Fibroblast of villous mesenchyme (primary cell): ENCODE data around the gene WDR88. TPM values are rescaled to one million over a fixed set of nuclear protein-coding genes. Genes with fewer than 3 reads are reported as not detected.
"Not testable (repeated sequence)": the region's sequence is repeated elsewhere in the genome, so short reads cannot be mapped to it uniquely, and the experiment has no call there.

ENCODE experiments used
- DNase-seq: peaks from one replicate; pipeline ENCODE4 v3.0.0-alpha.2; 2010; ENCODE audit warnings: low read depth
- H3K4me3 ChIP-seq: 2 replicates; pipeline ENCODE4 v1.5.1; 2011; ENCODE audit warnings: low read depth, mild to moderate bottlenecking, low read length
- CTCF ChIP-seq: IDR thresholded peaks from 2 replicates; pipeline ENCODE4 v1.5.1; 2012; ENCODE audit warnings: low read depth, mild to moderate bottlenecking, low read length; ENCODE audit not compliant: insufficient read depth
- total RNA-seq: library from RNA; depleted of rRNA; stranded (reverse); fragments of >200 nt; gene quantifications from 2 replicates; pipeline ENCODE4 v1.2.3, GENCODE V29; 2012

WDR88 gene
- total RNA-seq, 1 donor = not detected

DNA sequence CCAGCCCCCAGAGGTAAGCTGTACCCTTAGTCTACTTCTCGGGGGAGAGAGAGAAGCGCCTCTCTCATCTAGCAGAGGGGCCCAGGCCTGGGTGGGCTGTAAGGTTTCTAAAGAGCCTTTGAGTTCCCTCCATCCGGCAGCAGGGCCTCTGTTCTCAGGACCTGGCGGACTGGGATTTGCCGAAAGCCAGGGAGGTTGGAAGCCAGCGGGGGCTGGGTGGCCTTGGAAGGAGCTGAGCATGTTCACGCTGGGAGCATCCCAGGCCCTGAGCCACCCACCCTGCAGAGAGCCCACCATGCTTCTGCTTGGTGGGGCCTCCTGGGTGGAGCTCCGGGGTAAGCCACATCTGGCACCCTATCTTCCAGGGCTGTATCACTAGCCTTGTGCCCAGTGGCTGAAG, 86.0 kb downstream of the WDR88 start:
- no peak for TF ChIP-seq CTCF
- DNase-seq = no peak
- no peak overlapping the region for H3K4me3 ChIP-seq

- no peak for DNase-seq
- TF ChIP-seq CTCF = peak; percentile 29
- H3K4me3 ChIP-seq = no peak overlapping the region
These were observed 87.4 kb downstream of the WDR88 start for GRCh38 chr19:33219261-33219815.

GRCh38 chr19:33220115-33220514, 88.2 kb downstream of the WDR88 start:
- H3K4me3 ChIP-seq = no peak overlapping the region
- TF ChIP-seq CTCF = no peak
- DNase-seq = no peak

DNA sequence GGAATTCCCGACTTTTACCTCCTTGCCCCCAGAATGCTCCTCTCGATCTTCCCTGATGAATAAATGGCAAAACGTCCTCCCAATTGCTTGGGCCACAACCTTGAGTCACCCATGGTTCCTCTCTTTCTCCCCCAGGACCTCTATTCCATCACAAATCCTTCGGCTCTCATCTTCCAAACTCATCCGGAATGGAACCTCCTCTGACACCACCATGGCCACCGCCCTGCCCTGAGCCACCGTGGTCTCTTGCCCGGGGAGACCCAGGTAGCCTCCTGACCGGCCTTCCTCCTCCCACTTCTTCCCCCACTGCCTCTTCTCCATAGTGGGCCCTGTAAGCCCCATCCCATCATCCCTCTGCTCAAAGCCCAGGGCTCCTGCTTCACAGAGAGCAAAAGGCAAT, 88.8 kb downstream of the WDR88 start:
- H3K4me3 ChIP-seq = no peak overlapping the region
- no peak for DNase-seq
- no peak for TF ChIP-seq CTCF

DNA sequence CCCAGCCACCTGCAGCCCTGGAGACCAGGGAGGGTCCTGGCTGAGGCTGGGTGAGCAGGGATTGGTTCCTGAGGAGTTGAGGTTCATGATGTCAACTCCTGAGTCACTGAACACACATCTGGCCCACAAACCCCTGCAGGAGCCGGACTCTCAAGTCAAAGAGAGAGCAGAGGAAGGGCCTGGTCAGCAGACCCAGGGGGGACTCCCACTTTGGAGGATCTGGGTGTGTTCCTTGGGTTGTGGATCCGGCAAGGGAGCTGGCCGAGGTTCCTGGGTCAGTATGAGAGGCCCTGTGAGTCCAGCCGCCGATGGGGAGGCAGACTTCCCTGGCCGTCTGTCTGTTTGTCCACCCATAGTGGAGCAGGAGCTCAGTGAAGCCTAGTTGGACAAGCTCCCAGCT, 89.7 kb downstream of the WDR88 start:
- no peak overlapping the region for H3K4me3 ChIP-seq
- no peak for DNase-seq
- no peak for TF ChIP-seq CTCF

DNA sequence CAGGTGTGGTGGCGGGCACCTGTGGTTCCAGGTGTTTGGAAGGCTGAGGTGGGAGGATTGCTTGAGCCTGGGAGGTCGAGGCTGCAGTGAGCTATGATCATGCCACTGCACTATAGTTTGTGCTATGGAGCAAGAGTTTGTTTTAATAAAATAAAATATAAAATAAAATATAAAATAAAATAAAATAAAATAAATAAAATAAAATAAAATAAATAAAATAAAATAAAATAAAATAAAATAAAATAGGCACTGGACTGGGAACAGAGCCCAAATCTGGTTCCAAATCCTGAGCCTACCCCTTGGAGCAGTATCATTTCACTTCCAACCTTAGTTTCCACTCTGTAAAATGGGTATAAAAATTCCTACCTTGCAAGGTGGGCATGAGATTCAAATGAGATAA, 90.3 kb downstream of the WDR88 start:
- not testable (repeated sequence) for DNase-seq, H3K4me3 ChIP-seq

DNA sequence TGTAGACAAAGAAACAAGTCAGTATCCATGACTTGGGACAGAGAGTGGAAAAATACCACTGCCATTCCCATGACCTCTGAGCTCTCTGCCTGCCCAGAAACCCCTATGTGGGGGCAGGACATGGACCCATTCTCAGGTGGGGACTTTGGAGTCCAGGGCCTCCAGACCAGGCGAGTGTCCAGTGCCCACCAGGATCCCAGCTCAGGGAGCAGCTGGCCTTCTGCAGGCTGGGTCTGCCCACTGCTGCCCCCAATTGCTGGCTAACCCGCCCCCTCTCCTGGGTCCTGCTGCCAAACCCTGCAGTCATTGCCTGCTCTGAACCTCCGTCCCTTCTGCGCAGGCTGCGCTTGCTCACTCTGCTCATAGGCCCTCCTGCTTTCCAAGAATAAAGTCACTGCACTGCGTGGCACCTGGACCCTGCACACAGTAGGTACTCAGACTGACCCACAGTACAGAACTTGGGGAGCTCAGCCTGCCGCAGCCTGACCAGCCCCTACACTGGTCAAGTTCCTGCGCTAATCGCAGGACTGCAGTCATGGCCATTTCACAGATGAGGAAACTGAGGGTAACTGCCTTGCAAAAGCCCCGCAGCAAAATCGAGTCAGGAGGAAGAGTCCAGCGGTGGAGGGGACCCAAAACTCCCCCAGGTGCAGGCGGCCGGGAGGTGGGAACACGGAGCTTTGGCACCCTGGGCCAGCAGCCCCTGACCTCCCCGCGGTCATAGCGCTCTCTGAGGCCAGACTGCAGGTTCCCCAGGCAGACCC, 93.0 kb downstream of the WDR88 start:
- H3K4me3 ChIP-seq = peak overlapping the region; percentile 15
- no peak for TF ChIP-seq CTCF
- DNase-seq = no peak

Other genes with a start within 250 kb of the WDR88 start
- gene CEP89, start 160.2 kb upstream of the WDR88 start, total RNA-seq = 15.8 and 18.1 TPM in 2 replicates
- 0.86 and 1.6 TPM in 2 replicates for gene FAAP24, start 159.9 kb upstream of the WDR88 start, total RNA-seq
- gene RHPN2, start 67.2 kb upstream of the WDR88 start, total RNA-seq = 2.6 TPM in 2 replicates
- 7.8 and 8.1 TPM in 2 replicates for gene GPATCH1, start 50.9 kb upstream of the WDR88 start, total RNA-seq
- gene LRP3, start 62.2 kb downstream of the WDR88 start, total RNA-seq = 11.2 and 14.8 TPM in 2 replicates
- not detected in 2 replicates for gene SLC7A10, start 93.7 kb downstream of the WDR88 start, total RNA-seq
- gene CEBPA, start 170.4 kb downstream of the WDR88 start, total RNA-seq = under 0.01 TPM in 1 of 2 replicates, not detected in the other
- gene CEBPG, start 241.6 kb downstream of the WDR88 start, total RNA-seq = 22.0 and 23.2 TPM in 2 replicates